H1 (cell line): ENCODE results near the gene ALDH4A1. TPM values are rescaled to one million over a fixed set of nuclear protein-coding genes. Genes with fewer than 3 reads are reported as not detected.

Source experiments
- CTCF ChIA-PET: fragments of 300-600 bp; sonication (Branson Sonifier 250); formaldehyde crosslinking; loops from one replicate; lab custom pipeline; 2021; ENCODE audit not compliant: partially characterized antibody; lab: Charles Lee
- POLR2A ChIA-PET: fragments of 300-600 bp; sonication (Branson Sonifier 250); formaldehyde crosslinking; loops from one replicate; lab custom pipeline; 2021; ENCODE audit warnings: inconsistent platforms; ENCODE audit not compliant: partially characterized antibody; lab: Charles Lee
- DNase-seq, 2 experiments: peaks; one replicate each; pipeline versions ENCODE4 v3.0.0 to v3.0.0-alpha.2; 2010 to 2022; ENCODE audit warnings: low spot score in 2 of 2, low read depth in 1 of 2, mixed read lengths in 1 of 2
- FAIRE-seq: peaks from 2 replicates; lab custom pipeline; 2011; peaks lifted over from hg19 to GRCh38; lab: Jason Lieb, UNC
- H2AFZ ChIP-seq: 2 replicates; pipeline ENCODE4 v1.8.1; 2012; ENCODE audit warnings: low read length, inconsistent platforms
- H2AK5ac ChIP-seq: 2 replicates; pipeline ENCODE4 v1.6.1; 2013; ENCODE audit warnings: low read depth, low read length
- H2BK120ac ChIP-seq: replicated peaks from 2 replicates; pipeline ENCODE3; 2013; ENCODE audit warnings: low read depth, low read length, inconsistent platforms
- H2BK12ac ChIP-seq: 2 replicates; pipeline ENCODE4 v1.6.1; 2013; ENCODE audit warnings: low read depth, low read length
- H2BK15ac ChIP-seq: 2 replicates; pipeline ENCODE4 v1.6.1; 2013; ENCODE audit warnings: low read length
- H2BK20ac ChIP-seq: 2 replicates; pipeline ENCODE4 v1.6.1; 2013; ENCODE audit warnings: low read length
- H2BK5ac ChIP-seq: 2 replicates; pipeline ENCODE4 v1.6.1; 2013; ENCODE audit warnings: low read depth, low read length
- H3K14ac ChIP-seq: 2 replicates; pipeline ENCODE4 v1.6.1; 2013; ENCODE audit warnings: inconsistent platforms; ENCODE audit not compliant: insufficient read length
- H3K18ac ChIP-seq: 2 replicates; pipeline ENCODE4 v1.6.1; 2013; ENCODE audit warnings: low read length; ENCODE audit errors: extremely low read depth
- H3K23ac ChIP-seq: 2 replicates; pipeline ENCODE4 v1.6.1; 2013; ENCODE audit warnings: inconsistent platforms; ENCODE audit not compliant: insufficient read length
- H3K23me2 ChIP-seq: 2 replicates; pipeline ENCODE4 v1.6.1; 2013; ENCODE audit warnings: low read depth, low read length
- H3K27ac ChIP-seq: 2 replicates; pipeline ENCODE4 v1.6.1; 2011; ENCODE audit warnings: low read depth, low read length, inconsistent platforms
- H3K27me3 ChIP-seq, 4 experiments: replicated peaks in 1 of 4; 1 replicate in 1 of 4; 2 replicates in 3 of 4; pipeline versions ENCODE4 v1.6.1 to v1.8.1; 2011 to 2013; ENCODE audit warnings: low read length in 3 of 4, mild to moderate bottlenecking in 3 of 4, inconsistent platforms in 2 of 4, mixed read lengths in 2 of 4, moderate library complexity in 1 of 4; ENCODE audit not compliant: control insufficient read depth in 3 of 4, insufficient read depth in 3 of 4; ENCODE audit errors: extremely low read depth in 1 of 4
- H3K36me3 ChIP-seq, 4 experiments: 2 replicates each; pipeline versions ENCODE4 v1.6.1 to v1.8.1; 2011 to 2013; ENCODE audit warnings: mild to moderate bottlenecking in 4 of 4, low read length in 3 of 4, moderate library complexity in 2 of 4, control low read depth in 1 of 4, inconsistent platforms in 1 of 4; ENCODE audit not compliant: insufficient read depth in 4 of 4, control insufficient read depth in 2 of 4
- H3K4ac ChIP-seq: replicated peaks from 2 replicates; pipeline ENCODE3; 2013; ENCODE audit warnings: low read length, low read depth, mixed read lengths, inconsistent platforms; ENCODE audit not compliant: insufficient read length
- H3K4me1 ChIP-seq, 4 experiments: replicated peaks in 1 of 4; 1 replicate in 1 of 4; 2 replicates in 3 of 4; pipeline versions ENCODE4 v1.6.1 to v1.8.1; 2011 to 2013; ENCODE audit warnings: low read length in 3 of 4, inconsistent platforms in 2 of 4, mixed read lengths in 1 of 4; ENCODE audit not compliant: insufficient read depth in 4 of 4, control insufficient read depth in 3 of 4
- H3K4me2 ChIP-seq, 2 experiments: 2 replicates each; pipeline versions ENCODE4 v1.6.1 to v1.8.1; 2011 to 2013; ENCODE audit warnings: low read depth in 2 of 2, low read length in 2 of 2, control low read depth in 1 of 2, inconsistent platforms in 1 of 2, mild to moderate bottlenecking in 1 of 2; ENCODE audit not compliant: insufficient read depth in 1 of 2
- H3K4me3 ChIP-seq, 4 experiments: fragments of 200-600, 300-600 bp in 1 of 4; sonication (generic), shearing (Covaris generic), sonication (Bioruptor Twin) in 1 of 4; 2 replicates each; pipeline versions ENCODE4 v1.5.1 to v1.8.1; 2011 to 2016; ENCODE audit warnings: low read length in 4 of 4, low read depth in 3 of 4, control low read depth in 2 of 4, inconsistent platforms in 2 of 4, mild to moderate bottlenecking in 2 of 4, mixed read lengths in 1 of 4, moderate library complexity in 1 of 4; ENCODE audit not compliant: insufficient read depth in 2 of 4; ENCODE audit errors: extremely low read depth in 1 of 4
- H3K56ac ChIP-seq: replicated peaks from 2 replicates; pipeline ENCODE3; 2013; ENCODE audit warnings: low read depth, mild to moderate bottlenecking, mixed read lengths, low read length, inconsistent platforms; ENCODE audit not compliant: insufficient read length
- H3K79me1 ChIP-seq: 2 replicates; pipeline ENCODE4 v1.6.1; 2013; ENCODE audit warnings: low read depth, low read length, control low read depth
- H3K79me2 ChIP-seq, 2 experiments: 2 replicates each; pipeline versions ENCODE4 v1.6.1 to v1.8.1; 2012 to 2013; ENCODE audit warnings: low read length in 2 of 2, mild to moderate bottlenecking in 2 of 2, inconsistent platforms in 1 of 2; ENCODE audit not compliant: insufficient read depth in 2 of 2, control insufficient read depth in 1 of 2
- H3K9ac ChIP-seq, 4 experiments: replicated peaks in 1 of 4; 1 replicate in 1 of 4; 2 replicates in 3 of 4; pipeline versions ENCODE4 v1.6.1 to v1.8.1; 2011 to 2013; ENCODE audit warnings: low read depth in 3 of 4, low read length in 3 of 4, control low read depth in 2 of 4, mild to moderate bottlenecking in 2 of 4, moderate library complexity in 2 of 4, inconsistent platforms in 1 of 4; ENCODE audit errors: extremely low read depth in 1 of 4
- H3K9me3 ChIP-seq, 2 experiments: 2 replicates each; pipeline versions ENCODE4 v1.6.1 to v1.8.1; 2012 to 2013; ENCODE audit warnings: mild to moderate bottlenecking in 2 of 2, moderate library complexity in 2 of 2, control low read depth in 1 of 2, inconsistent platforms in 1 of 2, low read depth in 1 of 2, low read length in 1 of 2, mixed read lengths in 1 of 2; ENCODE audit not compliant: insufficient read depth in 2 of 2
- H4K20me1 ChIP-seq, 2 experiments: replicated peaks in 1 of 2; 2 replicates each; pipeline versions ENCODE3 to v1.8.1; 2011 to 2013; ENCODE audit warnings: inconsistent platforms in 2 of 2, low read length in 2 of 2, mild to moderate bottlenecking in 1 of 2; ENCODE audit not compliant: insufficient read depth in 2 of 2, control insufficient read depth in 1 of 2
- H4K5ac ChIP-seq: 2 replicates; pipeline ENCODE4 v1.6.1; 2013; ENCODE audit warnings: low read length, low read depth, mixed read lengths, inconsistent platforms; ENCODE audit not compliant: insufficient read length
- H4K8ac ChIP-seq: 2 replicates; pipeline ENCODE4 v1.8.0; 2013; ENCODE audit warnings: mild to moderate bottlenecking, moderate library complexity, low read length, inconsistent platforms; ENCODE audit not compliant: insufficient read depth; ENCODE audit errors: extremely low read depth
- H4K91ac ChIP-seq: replicated peaks from 2 replicates; pipeline ENCODE3; 2013; ENCODE audit warnings: low read length, mixed read lengths, inconsistent platforms; ENCODE audit not compliant: insufficient read length
- KDM1A ChIP-seq: fragments of 200-600, 300-600 bp; sonication (generic); IDR thresholded peaks from 2 replicates; pipeline ENCODE4 v1.7.1; 2016; ENCODE audit warnings: mild to moderate bottlenecking, low read length, borderline replicate concordance
- RAD21 ChIP-seq, 2 experiments: IDR thresholded peaks in 1 of 2; conservative IDR thresholded peaks in 1 of 2; 2 replicates each; pipeline ENCODE4 v1.6.1; 2011; ENCODE audit warnings: low read depth in 2 of 2, low read length in 2 of 2, improper control_type of control experiment in 1 of 2, inconsistent platforms in 1 of 2, mild to moderate bottlenecking in 1 of 2, moderate library complexity in 1 of 2
- WGBS, 2 experiments: shearing (Covaris generic) in 1 of 2; methylation state at CpG; one replicate each; pipeline versions ENCODE4 v1.1.6 to v1.1.7; 2013 to 2015; ENCODE audit warnings: low lambda C conversion rate in 2 of 2, mixed read lengths in 2 of 2, inconsistent platforms in 1 of 2, low coverage in 1 of 2, missing lambda C conversion rate in 1 of 2; ENCODE audit not compliant: insufficient replicate concordance in 2 of 2, insufficient coverage in 1 of 2, insufficient read length in 1 of 2; ENCODE audit errors: extremely low coverage in 1 of 2, missing lambda C conversion rate in 1 of 2; 5-methylcytosine and 5-hydroxymethylcytosine counted together
- polyA plus RNA-seq, 7 experiments: library from polyadenylated mRNA; depleted of rRNA in 3 of 7; stranded (reverse) in 5 of 7; unstranded in 2 of 7; fragments of >200 nt in 5 of 7; fragments of 200-250 nt in 2 of 7; gene quantifications; 1 replicate in 5 of 7; 2 replicates in 1 of 7; 4 replicates in 1 of 7; pipeline versions ENCODE4 v1.2.1 to v1.2.3, GENCODE V29; 2011 to 2013; ENCODE audit warnings: missing spikeins in 2 of 7, mixed read lengths in 2 of 7
- total RNA-seq: library from RNA; stranded (reverse); fragmentation: NEBNext Ultra II Directional; extraction: Animal tissue kit (Norgen Biotek cat#: 25700); gene quantifications from 2 replicates; pipeline ENCODE4 v1.2.1, GENCODE V29; 2021
- TF ChIP-seq, protein P1 (sequence below), 3 experiments: IDR thresholded peaks; 1 replicate in 2 of 3; 2 replicates in 1 of 3; pipeline versions ENCODE4 v1.5.1 to v1.6.1; 2011; ENCODE audit warnings: low read length in 3 of 3, mild to moderate bottlenecking in 3 of 3, inconsistent platforms in 2 of 3, low read depth in 1 of 3, moderate library complexity in 1 of 3; ENCODE audit not compliant: insufficient read depth in 1 of 3; ENCODE audit errors: control extremely low read depth in 1 of 3

Gene ALDH4A1
- total and polyA plus RNA-seq, 2 of the 8 experiments (the other 6 are each of a cell fraction or from before 2014, with no cell fraction given), result 30.3 to 35.9 TPM

DNA sequence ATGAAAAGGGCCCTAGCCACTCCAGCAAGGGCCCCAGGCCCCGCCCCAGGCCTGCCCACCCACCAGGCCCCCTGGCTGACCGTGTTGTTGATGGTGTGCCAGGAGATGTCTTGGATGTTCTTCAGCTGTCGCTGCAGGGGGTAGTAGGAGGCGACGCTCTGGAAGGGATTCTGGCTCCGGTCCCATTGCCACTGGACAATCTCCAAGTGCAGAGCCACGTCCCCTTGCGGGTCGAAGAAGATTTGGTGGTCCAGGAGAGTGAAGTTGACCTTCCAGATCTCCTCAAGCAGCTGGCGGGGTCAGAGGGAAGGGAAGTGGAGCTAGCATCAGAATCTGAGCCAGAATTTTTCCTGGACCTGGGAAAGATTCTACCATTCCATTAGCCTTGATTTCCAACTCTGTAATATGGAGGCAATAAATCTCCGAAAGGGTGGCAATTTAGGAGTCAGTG lies 53.1 kb downstream of the ALDH4A1 start:
- DNase-seq, result no peak
- Histone ChIP-seq H2BK20ac (no peak overlapping the region), H3K23me2 (no peaks in the 10 kb centered on the region), H2BK15ac (no peak overlapping the region), H3K9ac (no peak overlapping the region), H4K91ac (no peak overlapping the region), H3K9me3 (no peaks in the 10 kb centered on the region), H3K4me1 (no peaks in the 10 kb centered on the region), H2BK5ac (no peak overlapping the region), H2AK5ac (no peak overlapping the region), H2BK12ac (no peak overlapping the region), H3K27ac (no peak overlapping the region), H3K56ac (no peak overlapping the region), H3K36me3 (no peaks in the 10 kb centered on the region), H3K18ac (no peak overlapping the region), H3K79me2 (no peaks in the 10 kb centered on the region), H4K8ac (no peak overlapping the region; the same call in 1 of the 2 replicates), H3K79me1 (no peaks in the 10 kb centered on the region), H3K4me3 (no peak overlapping the region), H2BK120ac (no peak overlapping the region), H3K27me3 (peaks cover 0 to 9% (median 4%) of the 10 kb centered on the region in 4 experiments; a peak in 4 of 7 replicates), H4K5ac (no peak overlapping the region), H3K4me2 (no peak overlapping the region), H3K14ac (no peak overlapping the region), H4K20me1 (no peaks in the 10 kb centered on the region), H3K23ac (no peak overlapping the region), H3K4ac (no peak overlapping the region), H2AFZ (no peak overlapping the region)
- ChIA-PET CTCF (interaction anchor here (1.1 to 3.0 kb wide), 6 partner anchors 14 to 252 kb away, joined by 3 to 15 read pairs (median 7); no protein-coding TSS in a partner anchor), POLR2A (no interaction called here)
- 93% methylated on average over 11 of the region's 11 CpGs; no CpG with 5 or more reads in 1 of the 2 experiments for WGBS, 2 experiments
- TF ChIP-seq, protein P1, sequence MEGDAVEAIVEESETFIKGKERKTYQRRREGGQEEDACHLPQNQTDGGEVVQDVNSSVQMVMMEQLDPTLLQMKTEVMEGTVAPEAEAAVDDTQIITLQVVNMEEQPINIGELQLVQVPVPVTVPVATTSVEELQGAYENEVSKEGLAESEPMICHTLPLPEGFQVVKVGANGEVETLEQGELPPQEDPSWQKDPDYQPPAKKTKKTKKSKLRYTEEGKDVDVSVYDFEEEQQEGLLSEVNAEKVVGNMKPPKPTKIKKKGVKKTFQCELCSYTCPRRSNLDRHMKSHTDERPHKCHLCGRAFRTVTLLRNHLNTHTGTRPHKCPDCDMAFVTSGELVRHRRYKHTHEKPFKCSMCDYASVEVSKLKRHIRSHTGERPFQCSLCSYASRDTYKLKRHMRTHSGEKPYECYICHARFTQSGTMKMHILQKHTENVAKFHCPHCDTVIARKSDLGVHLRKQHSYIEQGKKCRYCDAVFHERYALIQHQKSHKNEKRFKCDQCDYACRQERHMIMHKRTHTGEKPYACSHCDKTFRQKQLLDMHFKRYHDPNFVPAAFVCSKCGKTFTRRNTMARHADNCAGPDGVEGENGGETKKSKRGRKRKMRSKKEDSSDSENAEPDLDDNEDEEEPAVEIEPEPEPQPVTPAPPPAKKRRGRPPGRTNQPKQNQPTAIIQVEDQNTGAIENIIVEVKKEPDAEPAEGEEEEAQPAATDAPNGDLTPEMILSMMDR (IDR thresholded peaks at IDR 0.05; ENCODE audit: control extremely low read depth in 1 of 3, insufficient read depth in 1 of 3, low read depth in 1 of 3, low read length in 3 of 3), result no peak
- TF ChIP-seq RAD21 (IDR thresholded peaks at IDR 0.05 in 1 of 2, conservative IDR thresholded peaks at IDR 0.05 in 1 of 2; ENCODE audit: low read depth in 2 of 2, low read length in 2 of 2) (no peak), KDM1A (no peak)
- no peak for FAIRE-seq
